Mucosa of descending colon (tissue), 3 donors: Measurements from ENCODE around the gene PHAX. TPM values are rescaled to one million over a fixed set of nuclear protein-coding genes. Genes with fewer than 3 reads are reported as not detected.
"Not testable (repeated sequence)": the region's sequence is repeated elsewhere in the genome, so short reads cannot be mapped to it uniquely, and the experiment has no call there.

ENCODE experiments used
- ATAC-seq: fragments of 200-7000 bp; cut with Tn5 transposase; one replicate; pipeline ENCODE4 v1.9.1; 2020; ENCODE audit warnings: mild to moderate bottlenecking, moderate library complexity
- DNase-seq, 3 donors: peaks; one replicate each; pipeline ENCODE4 v3.0.0-alpha.2; 2020
- H3K36me3 ChIP-seq: fragments of 200-600 bp; one replicate; pipeline ENCODE4 v1.8.0; 2021; ENCODE audit warnings: low read depth, mild to moderate bottlenecking
- H3K4me1 ChIP-seq: fragments of 200-600 bp; one replicate; pipeline ENCODE4 v1.8.0; 2021; ENCODE audit warnings: low read depth, mild to moderate bottlenecking
- H3K4me3 ChIP-seq: fragments of 200-600 bp; one replicate; pipeline ENCODE4 v1.8.0; 2021; ENCODE audit warnings: mild to moderate bottlenecking
- H3K9me3 ChIP-seq: fragments of 200-600 bp; one replicate; pipeline ENCODE4 v1.8.0; 2021; ENCODE audit warnings: mild to moderate bottlenecking
- intact Hi-C, 2 donors: fragments of 100-400 bp; cut with DNase I in 1 of 2; cut with micrococcal nuclease in 1 of 2; formaldehyde crosslinking; loops; one replicate each; pipeline versions ENCODE4 v1.11.0 to v1.11.1; 2022; cut with DNase I, micrococcal nuclease
- total RNA-seq, 3 donors: library from RNA; stranded (reverse); fragmentation: NEBNext Ultra II Directional in 2 of 3; extraction: Animal tissue kit (Norgen Biotek cat#: 25700) in 2 of 3; gene quantifications; one replicate each; pipeline versions ENCODE4 v1.2.1 to v1.2.4, GENCODE V29; 2021 to 2023
- TF ChIP-seq, protein P1 (sequence below): fragments of 200-600 bp; IDR thresholded peaks from one replicate; pipeline ENCODE4 v1.8.0; 2022; ENCODE audit warnings: antibody characterized with exemption, mild to moderate bottlenecking
- donor health status: DM: no; HTN: no; CAD: no; lungs with moderate emphysema.
- donor health status: DM: no; HTN: no; CAD: no.
- donor health status: DM: no; HTN: yes; CAD: no.

Gene PHAX
- total RNA-seq, 3 donors from 2014 or later = 30.8 to 43.3 (median 34.0) TPM

- Histone ChIP-seq H3K9me3 (no peaks in the 10 kb centered on the region), H3K4me3 (no peak overlapping the region), H3K4me1 (peaks cover 9% of the 10 kb centered on the region), H3K36me3 (no peaks in the 10 kb centered on the region)
- no peak for ATAC-seq
- intact Hi-C loops = no loop called here
- TF ChIP-seq, protein P1, sequence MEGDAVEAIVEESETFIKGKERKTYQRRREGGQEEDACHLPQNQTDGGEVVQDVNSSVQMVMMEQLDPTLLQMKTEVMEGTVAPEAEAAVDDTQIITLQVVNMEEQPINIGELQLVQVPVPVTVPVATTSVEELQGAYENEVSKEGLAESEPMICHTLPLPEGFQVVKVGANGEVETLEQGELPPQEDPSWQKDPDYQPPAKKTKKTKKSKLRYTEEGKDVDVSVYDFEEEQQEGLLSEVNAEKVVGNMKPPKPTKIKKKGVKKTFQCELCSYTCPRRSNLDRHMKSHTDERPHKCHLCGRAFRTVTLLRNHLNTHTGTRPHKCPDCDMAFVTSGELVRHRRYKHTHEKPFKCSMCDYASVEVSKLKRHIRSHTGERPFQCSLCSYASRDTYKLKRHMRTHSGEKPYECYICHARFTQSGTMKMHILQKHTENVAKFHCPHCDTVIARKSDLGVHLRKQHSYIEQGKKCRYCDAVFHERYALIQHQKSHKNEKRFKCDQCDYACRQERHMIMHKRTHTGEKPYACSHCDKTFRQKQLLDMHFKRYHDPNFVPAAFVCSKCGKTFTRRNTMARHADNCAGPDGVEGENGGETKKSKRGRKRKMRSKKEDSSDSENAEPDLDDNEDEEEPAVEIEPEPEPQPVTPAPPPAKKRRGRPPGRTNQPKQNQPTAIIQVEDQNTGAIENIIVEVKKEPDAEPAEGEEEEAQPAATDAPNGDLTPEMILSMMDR = no peak
- no peak for DNase-seq
Observed at GRCh38 chr5:126610616-126611015, 9.9 kb downstream of the PHAX start.

DNA sequence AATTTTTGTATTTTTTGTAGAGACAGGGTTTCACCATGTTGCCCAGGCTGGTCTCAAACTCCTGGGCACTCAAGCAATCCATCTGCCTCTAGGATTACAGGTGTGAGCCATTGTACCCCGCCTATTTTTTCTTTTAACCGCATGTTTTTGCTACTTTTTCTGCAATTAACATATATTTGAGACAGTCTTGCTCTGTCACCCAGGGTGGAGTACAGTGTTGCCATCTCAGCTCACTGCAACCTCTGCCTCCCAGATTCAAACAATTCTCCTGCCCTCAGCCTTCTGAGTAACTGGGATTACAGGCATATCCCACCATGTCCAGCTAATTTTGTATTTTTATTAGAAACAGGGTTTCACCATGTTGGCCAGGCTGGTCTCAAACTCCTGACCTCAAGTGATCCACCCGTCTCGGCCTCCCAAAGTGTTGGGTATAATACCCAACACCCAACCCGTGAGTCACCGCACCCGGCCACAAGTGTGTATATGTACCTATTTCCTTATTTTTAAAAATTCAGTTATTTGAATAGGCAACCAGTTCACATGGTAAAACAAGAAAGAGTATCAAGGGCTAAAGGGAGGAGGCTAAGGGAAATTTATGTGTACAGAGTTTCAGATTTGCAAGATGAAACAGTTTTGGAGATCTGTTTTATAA lies 13.3 kb downstream of the PHAX start:
- ATAC-seq (no peak), DNase-seq (no peak)
- TF ChIP-seq, protein P1 = no peak
- Histone ChIP-seq H3K4me1 (no peaks in the 10 kb centered on the region), H3K4me3 (no peak overlapping the region), H3K9me3 (no peaks in the 10 kb centered on the region), H3K36me3 (no peaks in the 10 kb centered on the region)
- intact Hi-C loops = no loop called here

DNA sequence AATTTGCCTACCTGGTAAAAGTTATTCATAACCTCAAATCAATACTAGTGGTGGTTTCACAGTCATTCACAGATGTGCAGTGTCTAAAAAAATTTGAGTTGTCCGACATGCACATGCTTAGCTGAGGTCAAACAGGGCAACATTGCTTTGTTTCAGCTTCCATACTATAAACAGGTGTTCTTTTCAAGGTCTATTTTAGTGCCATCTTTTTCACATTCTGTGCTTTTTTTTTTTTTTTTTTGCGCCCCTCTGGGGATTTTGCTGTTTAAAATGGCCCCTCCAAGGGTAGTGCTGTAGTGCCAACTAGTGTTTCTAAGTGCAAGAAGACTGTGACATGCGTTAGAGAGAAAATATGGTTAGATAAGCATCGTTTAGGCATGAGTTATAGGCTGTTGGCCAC lies 14.5 kb downstream of the PHAX start:
- no peak for DNase-seq
- no peaks in the 10 kb centered on the region for H3K36me3 ChIP-seq
- intact Hi-C loops = no loop called here
- peak; percentile 20 for ATAC-seq
- H3K4me3 ChIP-seq = no peak overlapping the region
- TF ChIP-seq, protein P1 = no peak
- H3K4me1 ChIP-seq = no peaks in the 10 kb centered on the region
- H3K9me3 ChIP-seq = no peaks in the 10 kb centered on the region

DNA sequence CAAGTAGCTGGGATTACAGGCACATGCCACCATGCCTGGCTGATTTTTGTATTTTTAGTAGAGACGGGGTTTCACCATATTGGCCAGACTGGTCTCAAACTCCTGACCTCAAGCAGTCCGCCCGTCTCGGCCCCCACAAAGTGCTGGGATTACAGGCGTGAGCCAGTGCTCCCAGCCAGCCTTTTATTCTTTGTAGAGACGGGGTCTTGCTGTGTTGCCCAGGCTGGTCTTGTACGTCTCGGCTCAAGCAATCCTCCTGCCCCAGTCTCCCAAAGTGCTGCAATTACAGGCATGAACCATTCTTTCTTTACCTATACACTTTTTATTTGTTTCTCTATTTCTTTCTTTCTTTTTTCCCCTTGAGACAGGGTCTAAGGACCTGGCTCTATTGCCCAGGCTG lies 16.9 kb downstream of the PHAX start:
- H3K9me3 ChIP-seq, H3K36me3 ChIP-seq, ATAC-seq, H3K4me1 ChIP-seq, intact Hi-C loops, DNase-seq, H3K4me3 ChIP-seq: not testable (repeated sequence)

- H3K4me1 ChIP-seq = peaks cover 7% of the 10 kb centered on the region
- H3K36me3 ChIP-seq = no peaks in the 10 kb centered on the region
- H3K4me3 ChIP-seq = no peak overlapping the region
- ATAC-seq (no peak), DNase-seq (no peak)
- intact Hi-C loops = no loop called here
- TF ChIP-seq, protein P1 = no peak
- H3K9me3 ChIP-seq = no peaks in the 10 kb centered on the region
Observed at GRCh38 chr5:126619781-126620180, 19.0 kb downstream of the PHAX start.

DNA sequence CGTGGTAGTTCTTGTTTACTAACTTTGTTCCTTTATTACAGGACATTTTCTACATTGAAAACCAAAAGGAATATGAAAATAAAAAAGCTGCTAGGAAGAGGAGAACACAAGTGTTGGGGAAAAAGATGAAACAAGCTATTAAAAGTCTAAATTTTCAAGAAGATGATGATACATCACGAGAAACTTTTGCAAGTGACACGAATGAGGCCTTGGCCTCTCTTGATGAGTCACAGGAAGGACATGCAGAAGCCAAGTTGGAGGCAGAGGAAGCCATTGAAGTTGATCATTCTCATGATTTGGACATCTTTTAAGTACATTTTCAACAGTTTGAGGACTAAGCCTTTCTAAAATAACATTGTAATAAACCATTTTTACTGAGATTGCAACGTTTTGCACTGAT lies 23.8 kb downstream of the PHAX start:
- Histone ChIP-seq H3K4me1 (peaks cover 8% of the 10 kb centered on the region), H3K9me3 (no peaks in the 10 kb centered on the region), H3K4me3 (no peak overlapping the region), H3K36me3 (no peaks in the 10 kb centered on the region)
- ATAC-seq (no peak), DNase-seq (no peak)
- TF ChIP-seq, protein P1 = no peak
- intact Hi-C loops = no loop called here
